HG02610 (cell line): ENCODE results near the gene ALPI.

Experiments used
- ATAC-seq: cut with Tn5 transposase; IDR thresholded peaks from one replicate; pipeline ENCODE4 v1.9.1; 2021; ENCODE audit warnings: mild to moderate bottlenecking, moderate library complexity; ENCODE audit not compliant: unreplicated experiment

Gene ALPI

GRCh38 chr2:232459419-232460035, 3.6 kb downstream of the ALPI start:
- no peak for ATAC-seq

GRCh38 chr2:232460171-232460570, 4.2 kb downstream of the ALPI start:
- ATAC-seq = no peak

GRCh38 chr2:232463701-232464543, 8.0 kb downstream of the ALPI start:
- no peak for ATAC-seq

GRCh38 chr2:232464544-232464885, 8.6 kb downstream of the ALPI start:
- no peak for ATAC-seq

- ATAC-seq = no peak
These were observed 9.1 kb downstream of the ALPI start for GRCh38 chr2:232465061-232465460.

GRCh38 chr2:232466221-232466620, 10.3 kb downstream of the ALPI start:
- no peak for ATAC-seq

- no peak for ATAC-seq
These were observed 17.5 kb downstream of the ALPI start for GRCh38 chr2:232473467-232473890.

GRCh38 chr2:232476045-232476444, 20.1 kb downstream of the ALPI start:
- no peak for ATAC-seq

- ATAC-seq = no peak
These were observed 20.8 kb downstream of the ALPI start for GRCh38 chr2:232476791-232477190.

GRCh38 chr2:232477751-232478510, 22.0 kb downstream of the ALPI start:
- no peak for ATAC-seq

GRCh38 chr2:232478571-232479340, 22.8 kb downstream of the ALPI start:
- no peak for ATAC-seq

GRCh38 chr2:232479341-232480200, 23.6 kb downstream of the ALPI start:
- no peak for ATAC-seq

- no peak for ATAC-seq
These were observed 24.5 kb downstream of the ALPI start for GRCh38 chr2:232480201-232481190.

- no peak for ATAC-seq
These were observed 25.6 kb downstream of the ALPI start for GRCh38 chr2:232481322-232482140.

- ATAC-seq = no peak
These were observed 26.6 kb downstream of the ALPI start for GRCh38 chr2:232482301-232483238.

GRCh38 chr2:232483311-232483922, 27.5 kb downstream of the ALPI start:
- ATAC-seq = no peak
